ENCODE measurements around the gene PLD1.
"Not testable (repeated sequence)": the region's sequence is repeated elsewhere in the genome, so short reads cannot be mapped to it uniquely, and the experiment has no call there.

The PLD1 gene

GRCh38 chr3:171746320-171747222 is 63.7 kb downstream of the PLD1 start:
- H3K9me3 Mint-ChIP-seq (ENCODE audit: low read depth); H3K4me1 Mint-ChIP-seq (ENCODE audit: low read depth); H3K27ac Mint-ChIP-seq; H3K36me3 Mint-ChIP-seq; H3K4me3 Mint-ChIP-seq: not testable (repeated sequence)
- H3K27me3 Mint-ChIP-seq = peaks cover 26% of the 10 kb centered on the region

DNA sequence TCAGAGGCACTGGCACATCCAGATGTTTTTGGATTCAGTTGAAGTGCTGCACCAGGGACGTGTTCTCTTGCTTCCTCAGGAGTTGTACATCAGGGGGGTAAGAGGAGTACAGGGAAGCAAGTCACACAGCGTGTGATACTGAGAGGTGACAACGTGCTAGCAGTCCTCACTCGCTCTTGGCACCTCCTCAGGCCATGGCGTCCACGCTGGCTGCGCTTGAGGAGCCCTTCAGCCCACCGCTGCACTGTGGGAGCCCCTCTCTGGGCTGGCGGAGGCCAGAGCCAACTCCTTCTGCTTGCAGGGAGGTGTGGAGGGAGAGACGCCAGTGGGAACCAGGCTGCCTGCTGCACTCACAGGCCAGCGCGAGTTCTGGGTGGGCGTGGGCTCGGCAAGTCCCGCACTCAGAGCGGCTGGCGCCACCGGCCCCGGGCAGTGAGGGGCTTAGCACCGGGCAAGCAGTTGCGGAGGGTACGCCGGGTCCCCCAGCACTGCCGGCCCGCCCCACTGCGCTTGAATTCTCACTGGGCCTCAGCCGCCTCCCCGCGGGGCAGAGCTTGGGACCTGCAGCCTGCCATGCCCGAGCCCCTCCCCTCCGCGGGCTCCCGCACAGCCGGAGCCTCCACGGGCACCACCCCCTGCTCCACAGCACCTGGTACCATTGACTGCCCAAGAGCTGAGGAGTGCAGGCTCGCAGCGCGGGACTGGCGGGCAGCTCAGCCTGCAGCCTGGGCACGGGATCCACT is 64.5 kb downstream of the PLD1 start:
- Mint-ChIP-seq H3K9me3 (ENCODE audit: low read depth) (no peaks in the 10 kb centered on the region), H3K27ac (no peak overlapping the region), H3K4me1 (ENCODE audit: low read depth) (no peaks in the 10 kb centered on the region), H3K27me3 (peaks cover 26% of the 10 kb centered on the region), H3K4me3 (no peak overlapping the region), H3K36me3 (no peaks in the 10 kb centered on the region)

DNA sequence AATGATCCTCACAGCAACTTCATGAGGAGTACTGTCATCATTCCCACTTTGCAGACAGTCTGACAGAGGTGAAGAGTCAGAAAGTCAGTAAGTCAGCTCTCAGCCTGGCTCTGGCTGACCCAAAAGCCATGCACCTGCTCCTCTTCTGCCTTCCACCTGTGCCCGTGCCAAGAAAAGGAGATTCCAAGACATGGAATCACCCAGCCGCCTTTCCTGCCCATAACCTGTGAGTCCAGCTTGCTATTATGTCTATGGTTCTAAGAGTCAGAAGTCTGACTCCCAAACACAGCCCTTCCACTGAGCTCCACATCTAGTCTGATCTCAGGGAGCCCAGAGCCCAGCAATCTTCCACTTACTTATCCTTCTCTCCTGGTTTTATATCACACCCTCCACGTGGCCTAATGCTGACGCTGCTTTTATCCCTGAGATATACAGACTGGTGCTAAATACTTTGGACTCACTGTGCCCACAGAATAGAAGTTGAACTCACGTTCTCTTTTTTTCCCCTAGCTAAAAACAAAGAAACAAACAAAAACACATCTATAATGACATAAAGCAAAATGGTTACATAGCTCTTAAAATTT is 66.0 kb downstream of the PLD1 start:
- no peak overlapping the region for H3K27ac Mint-ChIP-seq
- no peaks in the 10 kb centered on the region for H3K9me3 Mint-ChIP-seq (ENCODE audit: low read depth)
- no peak overlapping the region for H3K4me3 Mint-ChIP-seq
- H3K36me3 Mint-ChIP-seq = no peaks in the 10 kb centered on the region
- no peaks in the 10 kb centered on the region for H3K4me1 Mint-ChIP-seq (ENCODE audit: low read depth)
- H3K27me3 Mint-ChIP-seq = peaks cover 20% of the 10 kb centered on the region

DNA sequence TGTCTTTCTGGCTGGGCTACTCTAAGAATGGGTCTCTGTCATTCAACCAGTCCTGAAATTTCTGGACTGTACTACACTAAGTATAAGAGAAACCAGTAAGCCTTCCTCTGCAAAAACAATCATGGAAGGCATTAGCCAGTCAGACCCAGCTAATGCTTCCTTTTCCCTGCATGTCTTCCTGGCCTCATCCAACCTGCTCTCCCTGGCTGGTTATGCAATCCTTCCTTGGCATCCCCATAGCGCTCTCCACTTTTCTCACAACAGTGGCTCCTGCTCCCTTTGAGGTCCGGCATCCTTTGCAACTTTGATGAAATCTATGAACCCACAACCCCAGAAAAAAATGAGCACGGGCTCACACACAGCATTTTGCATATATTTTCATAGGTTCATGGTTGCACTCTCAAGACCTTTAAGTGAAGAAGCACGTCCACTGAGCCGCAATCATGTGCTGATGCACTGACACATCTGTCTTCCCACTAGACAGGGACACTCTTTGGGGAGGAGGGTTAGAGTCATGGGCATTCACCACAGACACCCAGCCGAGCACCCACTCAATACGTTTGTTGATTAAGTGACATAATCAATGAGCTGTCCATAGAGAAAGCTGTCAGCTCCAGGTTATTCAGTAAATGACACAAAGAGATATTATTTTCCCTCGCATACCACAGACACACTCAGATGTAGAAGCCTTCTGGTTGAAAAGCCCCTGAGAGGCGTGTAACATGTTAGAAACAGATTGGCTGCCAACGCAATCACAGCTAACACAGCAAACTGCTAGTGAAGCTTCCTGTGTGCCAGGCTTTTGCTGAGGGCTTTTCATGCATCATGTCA is 66.7 kb downstream of the PLD1 start:
- Mint-ChIP-seq H3K27me3 (peaks cover 18% of the 10 kb centered on the region), H3K36me3 (no peaks in the 10 kb centered on the region), H3K4me1 (ENCODE audit: low read depth) (no peaks in the 10 kb centered on the region), H3K27ac (no peak overlapping the region), H3K4me3 (no peak overlapping the region), H3K9me3 (ENCODE audit: low read depth) (no peaks in the 10 kb centered on the region)

- Mint-ChIP-seq H3K36me3 (no peaks in the 10 kb centered on the region), H3K4me1 (ENCODE audit: low read depth) (no peaks in the 10 kb centered on the region), H3K27me3 (peaks cover 14% of the 10 kb centered on the region), H3K4me3 (no peak overlapping the region), H3K27ac (no peak overlapping the region), H3K9me3 (ENCODE audit: low read depth) (no peaks in the 10 kb centered on the region)
These were observed 68.9 kb downstream of the PLD1 start for GRCh38 chr3:171741377-171741776.

- Mint-ChIP-seq H3K36me3 (no peaks in the 10 kb centered on the region), H3K4me1 (ENCODE audit: low read depth) (no peaks in the 10 kb centered on the region), H3K27me3 (no peaks in the 10 kb centered on the region), H3K4me3 (no peak overlapping the region), H3K27ac (no peak overlapping the region), H3K9me3 (ENCODE audit: low read depth) (no peaks in the 10 kb centered on the region)
These were observed 73.7 kb downstream of the PLD1 start for GRCh38 chr3:171736556-171736955.

GRCh38 chr3:171733561-171733960 is 76.7 kb downstream of the PLD1 start:
- Mint-ChIP-seq H3K27me3 (no peaks in the 10 kb centered on the region), H3K4me3 (no peak overlapping the region), H3K27ac (no peak overlapping the region), H3K9me3 (ENCODE audit: low read depth) (no peaks in the 10 kb centered on the region), H3K4me1 (ENCODE audit: low read depth) (no peaks in the 10 kb centered on the region), H3K36me3 (no peaks in the 10 kb centered on the region)

DNA sequence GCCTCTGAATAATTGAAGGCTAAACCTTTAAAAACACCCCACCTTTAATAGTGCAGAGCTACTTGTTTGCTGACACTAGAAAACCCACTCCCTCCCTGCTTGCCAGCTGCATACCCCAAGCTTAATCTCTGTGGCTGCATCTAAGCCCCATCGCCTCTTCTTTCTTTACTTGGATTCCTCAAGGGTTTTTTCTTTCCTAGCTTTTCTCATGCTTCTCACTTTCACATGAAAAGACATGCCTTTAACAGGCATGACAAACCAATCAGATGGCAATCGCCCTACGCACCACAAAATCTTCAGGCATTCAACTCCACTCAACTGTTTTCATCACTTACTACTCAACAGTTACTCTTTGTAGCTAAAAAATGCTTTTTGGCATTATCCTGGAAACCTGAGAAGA is 77.5 kb downstream of the PLD1 start:
- Mint-ChIP-seq H3K36me3 (no peaks in the 10 kb centered on the region), H3K4me3 (no peak overlapping the region), H3K27ac (no peak overlapping the region), H3K27me3 (no peaks in the 10 kb centered on the region), H3K4me1 (ENCODE audit: low read depth) (no peaks in the 10 kb centered on the region), H3K9me3 (ENCODE audit: low read depth) (no peaks in the 10 kb centered on the region)

- H3K4me3 Mint-ChIP-seq = no peak overlapping the region
- no peaks in the 10 kb centered on the region for H3K9me3 Mint-ChIP-seq (ENCODE audit: low read depth)
- H3K4me1 Mint-ChIP-seq (ENCODE audit: low read depth) = no peaks in the 10 kb centered on the region
- H3K27ac Mint-ChIP-seq = no peak overlapping the region
- no peaks in the 10 kb centered on the region for H3K36me3 Mint-ChIP-seq
- no peaks in the 10 kb centered on the region for H3K27me3 Mint-ChIP-seq
These were observed 78.6 kb downstream of the PLD1 start for GRCh38 chr3:171731691-171732090.

GRCh38 chr3:171729452-171730334 is 80.6 kb downstream of the PLD1 start:
- no peaks in the 10 kb centered on the region for H3K4me1 Mint-ChIP-seq (ENCODE audit: low read depth)
- no peaks in the 10 kb centered on the region for H3K27me3 Mint-ChIP-seq
- H3K36me3 Mint-ChIP-seq = no peaks in the 10 kb centered on the region
- H3K9me3 Mint-ChIP-seq (ENCODE audit: low read depth) = no peaks in the 10 kb centered on the region
- no peak overlapping the region for H3K27ac Mint-ChIP-seq
- no peak overlapping the region for H3K4me3 Mint-ChIP-seq

DNA sequence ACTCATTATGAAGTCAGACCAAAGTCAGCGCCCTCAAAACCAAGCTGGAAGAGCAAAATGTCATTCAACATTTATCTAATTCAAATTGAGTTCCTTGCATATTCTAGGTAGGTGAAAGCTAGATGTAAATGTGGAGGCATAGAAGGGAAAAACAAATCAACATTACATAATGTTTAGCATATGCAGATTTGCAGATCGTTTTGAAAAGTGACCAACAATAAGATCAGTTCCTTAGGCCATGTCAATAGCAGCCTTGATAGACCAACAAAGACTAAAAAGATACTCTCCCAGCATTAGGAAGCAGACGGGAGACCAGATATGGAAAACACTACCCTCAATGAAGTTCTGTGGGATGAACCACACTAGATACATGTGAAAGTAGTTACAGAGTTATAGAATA is 83.0 kb downstream of the PLD1 start:
- Mint-ChIP-seq H3K4me3 (no peak overlapping the region), H3K9me3 (ENCODE audit: low read depth) (no peaks in the 10 kb centered on the region), H3K36me3 (no peaks in the 10 kb centered on the region), H3K4me1 (ENCODE audit: low read depth) (no peaks in the 10 kb centered on the region), H3K27me3 (no peaks in the 10 kb centered on the region), H3K27ac (no peak overlapping the region)

DNA sequence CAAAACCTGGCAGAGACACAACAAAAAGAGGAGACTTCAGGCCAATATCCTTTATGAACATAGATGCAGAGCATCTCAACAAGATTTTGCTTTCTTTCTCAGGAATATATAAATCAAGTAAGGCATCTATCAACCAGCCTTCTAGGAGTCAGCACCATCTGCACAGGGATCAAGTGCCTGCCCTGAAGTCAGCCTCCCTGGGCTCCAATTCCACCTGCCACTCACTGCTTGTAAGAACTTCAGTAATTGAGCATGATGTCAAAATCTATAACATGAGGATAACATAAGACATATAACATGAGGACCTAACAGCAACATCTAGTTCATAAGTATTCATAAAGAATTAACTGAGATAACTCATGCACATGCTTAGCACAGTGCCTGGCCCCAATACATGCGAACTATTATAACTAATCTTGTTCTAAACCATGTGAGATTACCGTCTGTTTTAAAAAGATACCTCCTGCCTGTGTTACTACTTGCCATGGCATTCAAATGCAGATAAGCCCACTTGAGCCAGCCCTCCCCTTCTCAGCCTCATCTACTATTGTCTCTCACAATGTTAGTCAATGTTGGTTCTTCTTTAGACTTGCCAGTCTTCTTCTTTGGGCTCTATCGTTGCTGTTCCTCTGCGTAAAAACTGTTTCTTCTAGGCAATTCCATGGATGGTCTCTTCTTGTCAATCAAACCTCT is 91.6 kb downstream of the PLD1 start:
- H3K9me3 Mint-ChIP-seq (ENCODE audit: low read depth) = peaks cover 6% of the 10 kb centered on the region
- no peak overlapping the region for H3K27ac Mint-ChIP-seq
- peaks cover 4% of the 10 kb centered on the region for H3K36me3 Mint-ChIP-seq
- no peak overlapping the region for H3K4me3 Mint-ChIP-seq
- no peaks in the 10 kb centered on the region for H3K4me1 Mint-ChIP-seq (ENCODE audit: low read depth)
- H3K27me3 Mint-ChIP-seq = peaks cover 9% of the 10 kb centered on the region

GRCh38 chr3:171715155-171715554 is 95.1 kb downstream of the PLD1 start:
- no peak overlapping the region for H3K4me3 Mint-ChIP-seq
- no peak overlapping the region for H3K27ac Mint-ChIP-seq
- peaks cover 6% of the 10 kb centered on the region for H3K9me3 Mint-ChIP-seq (ENCODE audit: low read depth)
- H3K27me3 Mint-ChIP-seq = peaks cover 9% of the 10 kb centered on the region
- no peaks in the 10 kb centered on the region for H3K4me1 Mint-ChIP-seq (ENCODE audit: low read depth)
- peaks cover 4% of the 10 kb centered on the region for H3K36me3 Mint-ChIP-seq
